GM19351 (cell line): ENCODE data around the gene EGFR.
A peak's percentile ranks its signal among the peaks of the same experiment; 100 is the strongest.

Experiments
- ATAC-seq: cut with Tn5 transposase; IDR thresholded peaks from one replicate; pipeline ENCODE4 v1.9.1; 2021; ENCODE audit warnings: mild to moderate bottlenecking, moderate library complexity; ENCODE audit not compliant: unreplicated experiment

Gene EGFR

GRCh38 chr7:55140221-55140940 is 121.6 kb downstream of the EGFR start:
- peak; percentile 99 for ATAC-seq

DNA sequence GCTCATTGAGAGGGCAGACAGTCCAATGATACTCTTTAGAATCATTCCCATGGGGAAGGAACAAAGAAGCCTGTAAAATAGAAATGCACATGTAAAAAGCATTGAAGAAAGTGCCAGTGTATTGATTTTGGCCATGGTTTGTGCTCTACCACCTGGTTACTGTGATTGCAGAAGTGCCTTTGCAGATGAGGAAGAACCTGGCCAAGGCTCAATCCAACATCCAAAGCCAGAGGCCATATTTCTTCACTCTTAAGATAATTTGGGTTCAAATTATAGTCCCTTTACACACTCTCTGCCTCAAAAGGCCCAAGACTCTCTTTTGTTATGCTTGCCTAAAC is 122.1 kb downstream of the EGFR start:
- ATAC-seq = peak; percentile 37

- no peak for ATAC-seq
These were observed 124.2 kb downstream of the EGFR start for GRCh38 chr7:55142919-55143600.

DNA sequence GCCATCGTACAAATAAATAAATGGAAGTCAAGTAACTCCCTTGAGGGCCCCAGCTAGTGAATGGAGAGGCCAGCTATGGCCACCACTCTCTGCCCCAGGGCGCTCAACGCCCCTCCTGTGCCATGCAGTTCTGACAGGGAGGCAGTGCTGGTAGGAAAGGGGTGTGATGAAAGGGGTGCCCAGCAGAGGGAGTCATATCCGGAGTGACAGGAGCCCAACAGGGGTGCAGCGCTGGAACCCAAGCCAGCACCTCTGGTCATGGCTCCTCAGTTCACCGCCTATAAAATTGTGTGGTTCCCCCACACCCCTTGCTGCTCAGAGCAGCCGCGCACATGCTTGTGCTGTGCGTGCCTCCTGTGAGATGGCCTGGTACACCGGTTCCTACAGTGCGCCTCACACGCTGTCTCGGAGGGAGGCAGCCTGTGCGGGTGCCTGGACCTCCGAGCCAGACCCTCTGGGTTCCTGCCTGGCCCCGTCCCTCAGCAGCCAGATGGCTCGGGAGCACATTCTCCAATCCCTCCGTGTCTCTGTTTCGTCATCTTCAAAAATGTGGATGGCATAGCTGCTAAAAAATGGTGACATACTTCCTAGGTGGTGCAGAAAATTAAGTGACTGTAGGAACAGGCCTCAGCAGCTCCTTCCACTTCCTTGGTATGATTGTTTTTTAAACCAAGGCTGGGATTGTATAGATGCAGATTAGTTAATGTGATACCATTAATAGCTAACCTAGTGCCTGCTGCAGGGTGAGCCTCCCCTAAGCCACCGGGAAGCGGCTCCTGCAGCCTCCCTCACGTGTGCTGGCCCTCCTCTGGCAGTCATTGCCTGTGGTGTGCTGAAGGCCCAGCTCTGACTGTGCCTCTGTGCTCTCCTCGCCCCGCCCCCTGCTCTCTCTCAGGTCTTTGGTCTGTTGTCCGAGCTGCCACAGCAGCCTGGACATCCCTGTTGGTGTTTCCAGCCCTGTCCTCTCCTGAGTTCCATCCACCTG is 125.8 kb downstream of the EGFR start:
- no peak for ATAC-seq

DNA sequence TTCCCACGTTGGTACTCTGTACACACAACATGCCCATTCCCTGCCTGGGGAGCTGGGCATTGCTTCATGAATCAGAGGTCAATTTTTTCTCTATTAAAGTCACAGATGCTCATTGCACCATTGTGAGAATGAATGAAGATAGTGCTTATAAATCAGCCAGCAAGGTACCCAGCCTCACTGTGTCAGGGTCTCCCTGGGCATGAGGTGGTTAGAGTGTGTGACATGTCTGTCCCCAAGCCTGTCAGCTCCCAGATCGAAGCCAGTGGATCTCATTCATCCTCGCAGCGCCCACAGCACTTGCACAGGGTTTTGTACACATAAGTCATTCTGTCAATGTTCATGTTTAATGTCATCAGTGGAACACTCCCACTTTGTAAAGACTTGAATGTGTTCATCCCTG is 126.8 kb downstream of the EGFR start:
- no peak for ATAC-seq

- no peak for ATAC-seq
These were observed 128.3 kb downstream of the EGFR start for GRCh38 chr7:55147101-55147500.

- no peak for ATAC-seq
These were observed 128.9 kb downstream of the EGFR start for GRCh38 chr7:55147736-55148135.

- no peak for ATAC-seq
These were observed 129.8 kb downstream of the EGFR start for GRCh38 chr7:55148571-55148970.

GRCh38 chr7:55149001-55149400 is 130.2 kb downstream of the EGFR start:
- no peak for ATAC-seq

DNA sequence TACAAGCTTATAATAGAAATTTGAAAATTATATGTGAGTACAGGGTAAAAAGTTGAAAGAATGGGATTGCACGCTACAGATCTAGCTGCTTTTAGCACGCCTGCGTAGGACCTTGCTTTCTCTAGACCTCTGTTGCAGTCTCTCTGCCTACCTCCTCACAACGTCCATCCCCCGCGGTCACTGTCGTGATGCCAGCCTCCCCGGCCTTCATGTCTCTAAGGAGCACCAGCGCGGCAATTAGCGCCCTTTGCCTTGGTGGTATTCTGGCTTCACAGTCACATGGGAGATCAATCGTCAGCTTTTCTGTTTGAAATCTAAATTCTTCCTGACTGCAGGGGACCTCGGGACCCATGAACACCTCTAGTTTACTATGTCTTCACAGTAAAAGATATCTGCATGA is 131.3 kb downstream of the EGFR start:
- no peak for ATAC-seq

- ATAC-seq = no peak
These were observed 132.1 kb downstream of the EGFR start for GRCh38 chr7:55150709-55151451.

GRCh38 chr7:55152516-55152915 is 133.7 kb downstream of the EGFR start:
- ATAC-seq = no peak

DNA sequence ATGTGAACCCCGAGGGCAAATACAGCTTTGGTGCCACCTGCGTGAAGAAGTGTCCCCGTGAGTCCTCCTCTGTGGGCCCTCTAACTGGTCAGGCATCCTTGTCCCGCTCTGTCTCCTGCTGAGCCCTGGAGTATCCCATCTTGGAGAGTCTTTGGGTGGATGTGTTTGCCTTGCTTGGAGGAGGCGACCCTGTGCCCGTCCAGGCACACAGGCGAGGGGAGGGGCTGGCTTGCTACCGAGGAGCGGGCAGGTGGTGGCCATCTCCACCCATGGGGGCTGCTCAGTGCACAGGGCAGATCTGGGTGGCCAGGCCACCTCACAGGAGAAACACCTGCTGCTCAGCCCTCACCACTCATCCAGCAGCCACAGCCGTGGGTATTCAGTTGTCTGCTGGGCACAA is 135.3 kb downstream of the EGFR start:
- ATAC-seq = no peak

DNA sequence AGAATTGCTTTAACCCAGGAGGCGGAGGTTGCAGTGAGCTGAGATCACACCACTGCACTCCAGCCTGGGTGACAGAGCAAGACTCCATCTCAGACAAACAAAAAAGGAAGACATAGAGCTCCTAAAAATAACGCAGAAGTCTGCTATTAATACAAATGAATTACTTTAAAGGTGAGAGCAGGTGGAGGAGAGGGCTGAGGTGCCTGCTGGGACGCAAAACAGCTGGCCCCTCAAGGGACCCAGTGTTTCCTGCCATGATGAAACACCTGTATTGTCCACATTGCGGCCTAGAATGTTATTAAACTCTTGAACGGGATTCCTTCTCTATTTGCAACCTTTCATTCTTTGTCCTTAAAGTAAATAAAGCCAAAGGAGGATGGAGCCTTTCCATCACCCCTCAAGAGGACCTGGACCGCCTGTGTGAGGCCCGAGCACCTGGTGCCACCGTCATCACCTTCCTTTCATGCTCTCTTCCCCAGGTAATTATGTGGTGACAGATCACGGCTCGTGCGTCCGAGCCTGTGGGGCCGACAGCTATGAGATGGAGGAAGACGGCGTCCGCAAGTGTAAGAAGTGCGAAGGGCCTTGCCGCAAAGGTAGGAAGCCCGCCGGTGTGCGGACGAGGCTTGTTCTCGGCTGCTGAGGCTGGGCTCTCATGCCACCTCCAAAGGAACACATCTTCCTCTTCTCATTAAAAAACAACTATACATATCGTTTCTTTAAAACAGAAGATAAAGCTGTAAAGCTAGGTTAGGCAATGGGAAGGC is 136.7 kb downstream of the EGFR start:
- ATAC-seq = no peak

DNA sequence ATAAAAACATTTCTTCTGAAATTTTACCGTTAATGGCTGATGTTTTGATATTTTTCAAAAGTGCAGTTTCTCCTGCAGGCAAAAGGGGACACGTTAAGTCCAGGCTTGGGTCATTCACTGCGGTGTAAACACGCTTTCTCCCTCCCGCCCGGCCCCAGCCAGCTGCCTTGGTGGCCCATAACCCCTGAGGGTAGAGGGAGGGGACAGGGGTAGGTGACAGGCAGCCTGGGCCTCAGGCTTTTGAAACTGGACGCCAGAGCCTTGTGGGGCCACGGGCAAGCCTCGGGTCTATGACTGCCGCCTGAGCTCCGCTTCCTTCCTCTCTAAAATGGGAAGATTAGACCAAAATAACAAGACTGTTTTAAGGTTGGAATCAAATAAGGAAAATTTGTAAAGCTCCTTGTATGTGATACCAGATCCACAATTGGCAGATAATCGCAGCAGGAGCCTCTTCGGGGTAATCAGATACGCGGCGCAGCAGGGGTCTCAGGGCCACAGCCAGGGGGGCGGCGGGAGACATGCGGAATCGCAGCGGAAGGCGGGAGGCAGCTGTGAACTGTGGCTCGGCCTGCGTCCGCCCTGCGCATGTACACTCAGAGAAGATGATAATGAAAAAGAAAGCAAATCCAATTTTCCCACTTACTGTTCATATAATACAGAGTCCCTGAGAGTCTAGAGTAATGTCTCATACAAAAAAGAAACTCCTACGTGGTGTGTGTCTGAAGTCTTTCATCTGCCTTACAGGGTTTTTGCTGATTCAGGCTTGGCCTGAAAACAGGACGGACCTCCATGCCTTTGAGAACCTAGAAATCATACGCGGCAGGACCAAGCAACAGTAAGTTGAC is 138.3 kb downstream of the EGFR start:
- no peak for ATAC-seq

- ATAC-seq = no peak
These were observed 138.9 kb downstream of the EGFR start for GRCh38 chr7:55157764-55158105.

DNA sequence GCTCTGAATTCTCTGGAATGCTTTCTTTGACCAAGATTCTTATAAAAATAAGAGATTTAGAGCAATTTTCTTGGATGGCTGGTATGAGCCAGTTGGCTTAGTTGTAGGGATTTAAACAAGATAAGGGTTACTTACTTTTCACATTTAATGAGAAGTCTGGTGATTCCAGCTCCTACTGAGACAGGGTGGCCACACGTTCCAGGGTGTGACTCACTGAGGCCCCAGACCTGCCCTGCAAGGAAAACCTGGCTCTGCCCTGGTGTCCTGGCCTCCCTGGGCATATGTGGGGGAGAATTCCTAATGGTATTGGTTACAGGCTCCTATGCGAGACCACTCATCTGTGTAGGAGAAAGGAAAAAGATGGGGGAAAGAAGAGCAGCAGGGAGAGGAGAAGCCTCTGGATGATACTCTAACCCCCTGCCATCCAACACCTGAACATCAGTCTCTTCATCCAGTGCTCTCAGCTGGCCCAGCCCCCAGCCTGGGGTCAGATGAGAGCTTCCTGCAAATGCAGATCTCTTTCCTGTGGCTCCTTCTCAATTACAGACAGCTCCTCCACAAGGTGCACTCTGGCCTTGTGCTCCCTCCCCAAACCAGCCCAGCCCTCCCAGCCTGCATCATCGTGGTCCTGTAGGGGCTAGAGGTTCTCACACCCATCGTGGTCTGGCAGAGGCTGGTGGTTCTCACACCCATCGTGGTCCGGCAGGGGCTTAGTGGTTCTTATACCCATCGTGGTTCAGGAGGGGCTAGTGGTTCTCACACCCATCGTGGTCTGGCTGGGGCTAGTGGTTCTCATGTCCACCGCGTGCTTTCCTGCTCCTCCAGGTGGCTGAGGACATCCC is 139.9 kb downstream of the EGFR start:
- no peak for ATAC-seq

DNA sequence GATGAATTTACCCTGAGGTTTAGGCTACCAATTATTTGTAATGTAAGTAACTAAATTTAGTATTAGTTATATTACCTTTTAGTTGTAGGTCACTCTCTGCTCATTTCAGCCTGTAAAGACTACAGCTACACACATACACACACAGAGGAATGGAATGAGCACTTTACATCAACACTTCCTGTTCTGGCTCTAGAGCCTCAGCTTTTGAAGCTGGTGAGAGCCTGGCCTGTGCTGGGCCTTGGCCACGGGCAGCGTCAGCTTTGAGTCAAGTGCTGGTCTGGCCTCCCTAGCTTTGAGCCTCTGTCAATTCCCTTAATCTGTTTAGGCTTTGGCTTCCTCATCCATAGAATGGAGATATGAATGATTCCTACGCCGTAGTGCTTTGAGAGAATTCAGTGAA is 141.7 kb downstream of the EGFR start:
- ATAC-seq = no peak
